Panc1 (cell line): ENCODE measurements around the gene TJP3.

Experiments
- CTCF ChIP-seq: fragments of 450-650 bp; IDR thresholded peaks from 2 replicates; pipeline ENCODE4 v1.5.1; 2017; ENCODE audit warnings: mild to moderate bottlenecking
- TCF7L2 ChIP-seq: IDR thresholded peaks from 2 replicates; pipeline ENCODE4 v1.6.1; 2011; ENCODE audit warnings: mild to moderate bottlenecking, low read depth, low read length, inconsistent platforms

- no peak for TF ChIP-seq CTCF
- TF ChIP-seq TCF7L2, result no peak
These were observed 11.6 kb upstream of the TJP3 start for GRCh38 chr19:3696660-3696995.
